KOPT-K1 (cell line): ENCODE results near the gene TXNDC5.

Experiments used
- H3K27ac ChIP-seq: fragments of 200-600 bp; sonication (generic); 2 replicates; pipeline ENCODE4 v1.5.1; 2016; ENCODE audit warnings: antibody characterized with exemption, mild to moderate bottlenecking, low read depth, low read length; ENCODE audit not compliant: poor library complexity, severe bottlenecking
- H3K36me3 ChIP-seq: fragments of 200-600 bp; sonication (generic); 2 replicates; pipeline ENCODE4 v1.5.1; 2017; ENCODE audit warnings: antibody characterized with exemption, mild to moderate bottlenecking, low read length, moderate library complexity; ENCODE audit not compliant: insufficient read depth
- H3K9me3 ChIP-seq: fragments of 200-600 bp; sonication (generic); 2 replicates; pipeline ENCODE4 v1.5.1; 2017; ENCODE audit warnings: antibody characterized with exemption, low read length, mild to moderate bottlenecking; ENCODE audit not compliant: insufficient read depth, poor library complexity, severe bottlenecking

The TXNDC5 gene

GRCh38 chr6:7921046-7921445 lies 10.5 kb upstream of the TXNDC5 start:
- Histone ChIP-seq H3K27ac (no peak overlapping the region), H3K9me3 (peaks cover 7% of the 10 kb centered on the region), H3K36me3 (no peaks in the 10 kb centered on the region)

- H3K27ac ChIP-seq, result no peak overlapping the region
- H3K36me3 ChIP-seq, result no peaks in the 10 kb centered on the region
Observed at GRCh38 chr6:7920425-7920824, 9.8 kb upstream of the TXNDC5 start.

GRCh38 chr6:7919871-7920270 lies 9.3 kb upstream of the TXNDC5 start:
- Histone ChIP-seq H3K9me3 (peaks cover 5% of the 10 kb centered on the region), H3K27ac (no peak overlapping the region), H3K36me3 (no peaks in the 10 kb centered on the region)

More at GRCh38 chr6:7920425-7920824, 9.8 kb upstream of the TXNDC5 start:
- peaks cover 7% of the 10 kb centered on the region for H3K9me3 ChIP-seq

GRCh38 chr6:7918403-7918802 lies 7.8 kb upstream of the TXNDC5 start:
- Histone ChIP-seq H3K9me3 (no peaks in the 10 kb centered on the region), H3K36me3 (no peaks in the 10 kb centered on the region), H3K27ac (no peak overlapping the region)

- Histone ChIP-seq H3K27ac (no peak overlapping the region), H3K9me3 (no peaks in the 10 kb centered on the region), H3K36me3 (no peaks in the 10 kb centered on the region)
Observed at GRCh38 chr6:7917729-7918128, 7.1 kb upstream of the TXNDC5 start.

GRCh38 chr6:7916959-7917358 lies 6.4 kb upstream of the TXNDC5 start:
- Histone ChIP-seq H3K9me3 (no peaks in the 10 kb centered on the region), H3K36me3 (no peaks in the 10 kb centered on the region), H3K27ac (no peak overlapping the region)

- H3K36me3 ChIP-seq, result no peaks in the 10 kb centered on the region
- H3K9me3 ChIP-seq, result no peaks in the 10 kb centered on the region
- H3K27ac ChIP-seq, result no peak overlapping the region
Observed at GRCh38 chr6:7914991-7915789, 4.6 kb upstream of the TXNDC5 start.

GRCh38 chr6:7914311-7914710 lies 3.7 kb upstream of the TXNDC5 start:
- Histone ChIP-seq H3K27ac (no peak overlapping the region), H3K36me3 (no peaks in the 10 kb centered on the region), H3K9me3 (no peaks in the 10 kb centered on the region)

- Histone ChIP-seq H3K9me3 (no peaks in the 10 kb centered on the region), H3K36me3 (no peaks in the 10 kb centered on the region), H3K27ac (no peak overlapping the region)
Observed at GRCh38 chr6:7912736-7913517, 2.3 kb upstream of the TXNDC5 start.

GRCh38 chr6:7912024-7912423 lies 1.4 kb upstream of the TXNDC5 start:
- H3K27ac ChIP-seq, result no peak overlapping the region

GRCh38 chr6:7911345-7911725 lies 747 bp upstream of the TXNDC5 start:
- Histone ChIP-seq H3K27ac (peak overlapping the region; percentile 45), H3K36me3 (no peaks in the 10 kb centered on the region), H3K9me3 (no peaks in the 10 kb centered on the region)

More at GRCh38 chr6:7912024-7912423, 1.4 kb upstream of the TXNDC5 start:
- H3K36me3 ChIP-seq, result no peaks in the 10 kb centered on the region
- no peaks in the 10 kb centered on the region for H3K9me3 ChIP-seq

GRCh38 chr6:7910298-7910653 lies 312 bp downstream of the TXNDC5 start:
- Histone ChIP-seq H3K36me3 (no peaks in the 10 kb centered on the region), H3K27ac (peak overlapping the region; percentile 55), H3K9me3 (no peaks in the 10 kb centered on the region)

GRCh38 chr6:7909323-7910276 lies 988 bp downstream of the TXNDC5 start:
- H3K27ac ChIP-seq, result peak overlapping the region; percentile 55
- H3K36me3 ChIP-seq, result peaks cover 7% of the 10 kb centered on the region
- no peaks in the 10 kb centered on the region for H3K9me3 ChIP-seq

GRCh38 chr6:7907159-7907558 lies 3.4 kb downstream of the TXNDC5 start:
- Histone ChIP-seq H3K27ac (no peak overlapping the region), H3K36me3 (peaks cover 31% of the 10 kb centered on the region), H3K9me3 (no peaks in the 10 kb centered on the region)

GRCh38 chr6:7906741-7907140 lies 3.8 kb downstream of the TXNDC5 start:
- Histone ChIP-seq H3K36me3 (peaks cover 35% of the 10 kb centered on the region), H3K9me3 (no peaks in the 10 kb centered on the region), H3K27ac (no peak overlapping the region)
